Pancreas (tissue), 10 donors: ENCODE measurements around the gene AMER3. TPM values are rescaled to one million over a fixed set of nuclear protein-coding genes. Genes with fewer than 3 reads are reported as not detected.

Experiments
- ATAC-seq, 4 donors: fragments of 200-7000 bp; cut with Tn5 transposase; one replicate each; pipeline versions ENCODE4 v1.8.0 to v1.9.1; 2020; ENCODE audit warnings: mild to moderate bottlenecking in 4 of 4, moderate library complexity in 4 of 4
- DNase-seq, 6 donors: peaks; one replicate each; pipeline ENCODE4 v3.0.0-alpha.2; 2020
- FAIRE-seq: peaks from 2 replicates; lab custom pipeline; 2012; peaks lifted over from hg19 to GRCh38; lab: Jason Lieb, UNC
- H3K27ac ChIP-seq, 4 donors: fragments of 200-600 bp; sonication (generic); 1 replicate in 3 of 4; 2 replicates in 1 of 4; pipeline versions ENCODE4 v1.5.0 to v1.8.0; 2020
- H3K27me3 ChIP-seq, 4 donors: fragments of 200-600 bp; one replicate each; pipeline ENCODE4 v1.8.0; 2021
- H3K36me3 ChIP-seq, 3 donors: fragments of 200-600 bp; sonication (generic) in 1 of 3; one replicate each; pipeline versions ENCODE4 v1.5.0 to v1.8.0; 2020 to 2021
- H3K4me1 ChIP-seq, 3 donors: fragments of 200-600 bp; one replicate each; pipeline ENCODE4 v1.8.0; 2021
- H3K4me3 ChIP-seq, 4 donors: fragments of 200-600 bp; sonication (generic) in 2 of 4; one replicate each; pipeline versions ENCODE4 v1.5.0 to v1.8.0; 2020 to 2021
- H3K9me3 ChIP-seq, 4 donors: fragments of 200-600 bp; one replicate each; pipeline ENCODE4 v1.8.0; 2021
- WGBS, 2 donors: extraction: QIAGEN DNeasy Blood & Tissue Kit; methylation state at CpG; one replicate each; pipeline ENCODE4 v1.1.7; 2013; 5-methylcytosine and 5-hydroxymethylcytosine counted together
- intact Hi-C, 3 donors: fragments of 100-400 bp; cut with DNase I; formaldehyde crosslinking; loops; one replicate each; pipeline versions ENCODE4 v1.11.1 to v1.14.2; 2022
- polyA plus RNA-seq, 2 donors: library from polyadenylated mRNA; stranded (reverse); fragments of 200-250 nt; gene quantifications; one replicate each; pipeline ENCODE4 v1.2.3, GENCODE V29; 2013
- total RNA-seq, 6 donors: library from RNA; stranded (reverse); fragmentation: NEBNext Ultra II Directional in 4 of 6; extraction: Animal tissue kit (Norgen Biotek cat#: 25700) in 4 of 6; gene quantifications; one replicate each; pipeline versions ENCODE4 v1.2.1 to v1.2.4, GENCODE V29; 2021 to 2023
- TF ChIP-seq, protein P1 (sequence below), 4 donors: fragments of 200-600 bp; sonication (generic) in 3 of 4; IDR thresholded peaks; one replicate each; pipeline versions ENCODE4 v1.5.0 to v1.8.0; 2021; ENCODE audit warnings: antibody characterized with exemption in 4 of 4
- donor health status: healthy with polysubstance abuse.
- donor health status: DM: no; HTN: no; CAD: no; lungs with moderate emphysema.
- donor health status: DM: no; HTN: no; CAD: no.
- donor health status: control.
- donor health status: control.
- donor health status: Bipolar disorder and iron deficiency.
- donor health status: DM: yes; HTN: yes; CAD: no.
- donor health status: DM: no; HTN: no; CAD: no.
- donor health status: DM: no; HTN: no; CAD: no.
- donor health status: DM: yes; HTN: yes; CAD: no.

Gene AMER3
- total and polyA plus RNA-seq, 8 donors, result 0.25 to 2.1 (median 0.74) TPM

DNA sequence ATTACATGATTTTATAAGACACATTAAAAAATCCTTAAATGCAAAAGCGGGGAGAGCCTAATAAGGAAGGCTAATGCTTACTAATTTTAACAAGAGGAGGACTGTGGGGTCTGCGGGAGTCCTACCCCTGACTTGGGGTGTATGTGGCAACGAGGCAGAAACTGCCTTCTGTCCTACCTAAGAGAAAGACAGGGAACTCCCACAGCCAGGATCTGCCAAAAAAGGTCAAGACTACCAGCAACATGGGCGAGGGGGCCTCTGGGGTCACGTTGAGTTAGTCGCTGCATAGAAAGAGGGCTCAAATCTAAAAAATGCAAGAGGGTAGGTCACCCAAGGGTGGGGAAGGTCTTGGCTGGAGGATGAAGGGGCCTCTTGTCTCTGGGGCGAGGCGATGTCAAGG, 529 bp upstream of the AMER3 start:
- H3K36me3 ChIP-seq, result no peaks in the 10 kb centered on the region
- peaks cover 5 to 8% (median 7%) of the 10 kb centered on the region in 3 donors for H3K4me1 ChIP-seq
- no peak overlapping the region for H3K4me3 ChIP-seq
- intact Hi-C loops, result no loop called here
- H3K27ac ChIP-seq, result no peak overlapping the region
- H3K9me3 ChIP-seq, result no peaks in the 10 kb centered on the region
- 61 to 69% methylated on average over 8 of the region's 8 CpGs for WGBS, 2 donors
- no peak for DNase-seq
- TF ChIP-seq, protein P1, sequence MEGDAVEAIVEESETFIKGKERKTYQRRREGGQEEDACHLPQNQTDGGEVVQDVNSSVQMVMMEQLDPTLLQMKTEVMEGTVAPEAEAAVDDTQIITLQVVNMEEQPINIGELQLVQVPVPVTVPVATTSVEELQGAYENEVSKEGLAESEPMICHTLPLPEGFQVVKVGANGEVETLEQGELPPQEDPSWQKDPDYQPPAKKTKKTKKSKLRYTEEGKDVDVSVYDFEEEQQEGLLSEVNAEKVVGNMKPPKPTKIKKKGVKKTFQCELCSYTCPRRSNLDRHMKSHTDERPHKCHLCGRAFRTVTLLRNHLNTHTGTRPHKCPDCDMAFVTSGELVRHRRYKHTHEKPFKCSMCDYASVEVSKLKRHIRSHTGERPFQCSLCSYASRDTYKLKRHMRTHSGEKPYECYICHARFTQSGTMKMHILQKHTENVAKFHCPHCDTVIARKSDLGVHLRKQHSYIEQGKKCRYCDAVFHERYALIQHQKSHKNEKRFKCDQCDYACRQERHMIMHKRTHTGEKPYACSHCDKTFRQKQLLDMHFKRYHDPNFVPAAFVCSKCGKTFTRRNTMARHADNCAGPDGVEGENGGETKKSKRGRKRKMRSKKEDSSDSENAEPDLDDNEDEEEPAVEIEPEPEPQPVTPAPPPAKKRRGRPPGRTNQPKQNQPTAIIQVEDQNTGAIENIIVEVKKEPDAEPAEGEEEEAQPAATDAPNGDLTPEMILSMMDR (IDR thresholded peaks at IDR 0.05), result no peak
- ATAC-seq, result no peak
- H3K27me3 ChIP-seq, result no peaks in the 10 kb centered on the region
- no peak for FAIRE-seq

DNA sequence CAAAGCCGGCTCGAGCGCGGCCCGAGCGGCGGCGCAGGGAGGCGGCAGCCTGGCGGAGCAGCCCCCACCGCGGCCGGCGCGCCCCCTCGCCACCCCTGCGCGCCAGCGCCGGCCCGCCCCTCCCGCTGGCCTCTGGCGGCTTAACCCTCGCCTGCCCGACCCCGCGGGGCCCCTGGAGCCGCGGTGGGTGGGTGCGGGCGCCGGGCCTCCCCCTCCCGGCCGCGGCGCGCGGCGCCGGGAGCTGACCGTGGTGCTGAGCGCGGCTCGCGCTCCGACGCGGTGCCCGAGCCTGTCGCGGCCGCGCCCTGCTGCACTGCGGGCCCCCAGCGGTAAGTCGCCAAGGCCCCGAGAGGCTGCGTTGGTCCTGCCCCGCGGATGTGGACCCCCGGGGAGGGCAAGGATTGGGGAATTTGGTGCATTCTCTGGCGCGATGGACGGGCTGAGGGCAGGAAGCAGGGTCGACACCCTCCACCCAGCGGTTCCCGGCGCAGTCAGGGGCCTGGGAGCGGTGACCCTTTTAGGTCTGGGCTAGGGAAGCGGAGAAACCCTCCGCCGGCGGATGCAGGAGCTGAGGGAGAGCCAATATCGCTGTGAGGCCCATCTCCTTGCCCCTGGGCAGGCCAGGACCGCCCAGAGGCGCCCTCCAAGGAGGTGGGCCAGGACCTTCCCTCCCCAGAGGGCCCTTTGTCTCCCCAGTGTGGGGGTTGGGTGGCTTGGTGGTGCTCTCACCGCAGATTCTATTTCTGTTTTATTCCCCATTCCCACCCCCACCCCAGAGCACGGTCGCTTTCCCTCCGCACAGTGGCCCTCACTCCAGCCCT, 923 bp downstream of the AMER3 start:
- H3K27me3 ChIP-seq, result no peaks in the 10 kb centered on the region
- no peaks in the 10 kb centered on the region for H3K9me3 ChIP-seq
- WGBS, 2 donors, result 5 to 6% methylated on average over 41 to 80 of the region's 80 CpGs
- no peak overlapping the region for H3K27ac ChIP-seq
- TF ChIP-seq, protein P1 (IDR thresholded peaks at IDR 0.05), result no peak
- H3K36me3 ChIP-seq, result no peaks in the 10 kb centered on the region
- intact Hi-C loops, result no loop called here
- DNase-seq (peak in 5 of 6 donors; percentile 34 to 83 (median 47)), FAIRE-seq (no peak), ATAC-seq (peak; percentile 52 to 79 (median 72))
- H3K4me1 ChIP-seq, result peaks cover 5 to 15% (median 12%) of the 10 kb centered on the region in 3 donors
- H3K4me3 ChIP-seq, result peak overlapping the region; percentile 35 to 65 (median 46)

DNA sequence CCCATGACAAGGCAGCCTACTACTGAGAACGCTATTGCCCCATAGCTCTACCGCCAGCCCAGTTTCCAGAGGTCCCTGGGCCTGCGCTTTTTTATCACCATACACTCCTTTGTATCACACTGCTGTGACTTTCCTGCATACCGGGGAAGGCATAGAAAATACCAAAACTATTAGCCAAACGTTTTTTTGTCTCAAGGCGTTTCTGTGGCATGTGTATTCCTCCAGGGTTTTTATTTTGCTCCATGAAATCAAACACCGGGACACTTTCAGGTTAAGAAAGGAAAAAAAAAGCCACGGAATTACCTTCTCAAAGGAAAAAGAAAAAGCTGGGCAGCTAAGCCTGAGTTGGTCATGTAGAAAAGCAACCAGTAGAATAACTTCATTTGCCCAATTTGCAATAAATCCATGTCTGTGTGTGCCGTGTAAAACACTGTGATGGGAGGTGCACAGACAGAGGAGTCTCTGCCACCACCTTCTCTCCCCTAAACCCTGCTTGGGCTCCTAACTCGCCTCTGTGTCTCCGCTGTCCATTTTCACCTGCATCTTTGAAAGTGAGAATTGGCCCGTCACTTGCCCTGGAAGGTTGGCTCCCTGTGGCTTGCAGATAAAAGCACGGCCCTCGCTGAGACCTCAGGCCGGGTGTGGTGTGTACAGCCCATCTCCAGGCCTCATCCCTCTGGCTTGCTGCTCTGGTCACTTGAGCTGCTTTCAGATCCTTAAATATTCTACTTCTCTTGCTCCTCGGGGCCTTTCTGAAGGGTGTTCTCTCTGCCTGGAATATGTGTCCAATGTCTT, 1.7 kb downstream of the AMER3 start:
- Histone ChIP-seq H3K36me3 (no peaks in the 10 kb centered on the region), H3K4me1 (peaks cover 5 to 15% (median 12%) of the 10 kb centered on the region in 3 donors), H3K27ac (no peak overlapping the region), H3K4me3 (peak overlapping the region in 1 of 4 donors; percentile 65), H3K9me3 (no peaks in the 10 kb centered on the region), H3K27me3 (no peaks in the 10 kb centered on the region)
- intact Hi-C loops, result no loop called here
- FAIRE-seq (no peak), DNase-seq (no peak), ATAC-seq (peak in 1 of 4 donors; percentile 15)
- 49 to 60% methylated on average over 16 of the region's 16 CpGs for WGBS, 2 donors
- TF ChIP-seq, protein P1 (IDR thresholded peaks at IDR 0.05), result no peak

DNA sequence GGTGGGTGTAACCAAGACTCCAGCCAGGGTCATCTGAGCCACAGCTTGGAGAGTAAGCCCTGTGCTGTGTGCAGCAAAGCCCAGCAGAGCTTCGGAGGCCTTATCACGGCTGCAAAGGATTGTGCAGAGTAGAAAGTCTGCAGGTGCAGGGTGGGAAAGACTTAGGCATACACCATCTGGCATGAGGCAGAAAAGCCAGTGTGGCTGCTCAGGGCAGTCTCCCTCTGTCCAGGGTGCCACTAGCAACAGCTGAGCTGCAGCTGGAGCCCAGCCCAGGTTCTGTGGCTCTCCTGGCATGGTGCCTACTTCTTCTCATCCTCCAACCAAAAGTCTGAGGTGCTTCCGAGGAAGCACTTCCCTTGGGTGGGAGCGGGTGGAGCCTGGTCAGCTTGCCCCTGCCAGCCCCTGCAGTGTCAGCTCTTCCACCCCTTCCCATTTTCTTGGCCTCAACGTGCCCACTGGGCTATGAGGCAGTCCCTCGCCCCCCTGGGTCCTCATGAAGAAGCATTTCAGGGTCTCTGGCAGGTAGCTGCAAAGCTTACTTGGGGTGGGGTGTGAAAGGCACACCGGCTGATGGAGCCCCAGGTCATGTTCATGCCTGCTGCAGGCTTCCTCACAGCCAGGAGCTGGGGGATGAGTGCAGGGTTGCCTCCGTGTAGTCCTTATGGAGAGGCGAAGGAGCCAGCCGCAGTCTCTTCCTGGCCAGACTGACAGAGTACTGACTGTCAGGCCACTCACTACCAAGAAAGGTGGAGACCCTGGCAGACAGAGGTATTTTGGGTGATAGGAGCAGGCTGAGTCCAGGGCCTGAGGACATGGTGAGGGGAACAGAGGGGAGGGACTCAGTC, 4.8 kb downstream of the AMER3 start:
- no peak overlapping the region for H3K27ac ChIP-seq
- peak; percentile 81 to 92 (median 89) for ATAC-seq
- DNase-seq, result peak; percentile 75 to 91 (median 86)
- H3K4me1 ChIP-seq, result peaks cover 5 to 15% (median 12%) of the 10 kb centered on the region in 3 donors
- H3K27me3 ChIP-seq, result no peaks in the 10 kb centered on the region
- no peaks in the 10 kb centered on the region for H3K36me3 ChIP-seq
- no peak overlapping the region for H3K4me3 ChIP-seq
- no peak for FAIRE-seq
- H3K9me3 ChIP-seq, result no peaks in the 10 kb centered on the region
- WGBS, 2 donors, result 41 to 51% methylated on average over 10 of the region's 10 CpGs
- intact Hi-C loops, result no loop called here
- TF ChIP-seq, protein P1 (IDR thresholded peaks at IDR 0.05), result no peak
